HCT116 (cell line): Measurements from ENCODE around the gene SPATC1L.

Experiments
- CEBPB ChIP-seq: IDR thresholded peaks from 2 replicates; pipeline ENCODE4 v1.6.1; 2012; ENCODE audit warnings: low read depth
- CTCF ChIP-seq, 3 experiments: fragments of 200-600 bp in 1 of 3; sonication (generic) in 1 of 3; IDR thresholded peaks in 2 of 3; conservative IDR thresholded peaks in 1 of 3; 2 replicates each; pipeline ENCODE4 v1.5.1; 2012 to 2017; ENCODE audit warnings: low read depth in 2 of 3, low read length in 2 of 3, antibody characterized with exemption in 1 of 3, borderline replicate concordance in 1 of 3, control low read depth in 1 of 3, mild to moderate bottlenecking in 1 of 3, mixed read lengths in 1 of 3, mixed run types in 1 of 3, moderate library complexity in 1 of 3; ENCODE audit not compliant: insufficient read depth in 1 of 3
- EZH2 ChIP-seq: fragments of 200-600 bp; sonication (generic); IDR thresholded peaks from 2 replicates; pipeline ENCODE4 v1.6.1; 2017; ENCODE audit warnings: antibody characterized with exemption, mixed run types
- EZH2phosphoT487 ChIP-seq: fragments of 200-600 bp; IDR thresholded peaks from 2 replicates; pipeline ENCODE4 v1.6.1; 2018; ENCODE audit warnings: antibody characterized with exemption, borderline replicate concordance
- MAX ChIP-seq: IDR thresholded peaks from 2 replicates; pipeline ENCODE4 v1.6.1; 2012
- POLR2A ChIP-seq: IDR thresholded peaks from 2 replicates; pipeline ENCODE4 v1.7.0; 2011; ENCODE audit warnings: borderline replicate concordance; ENCODE audit not compliant: insufficient read depth, insufficient read length; ENCODE audit errors: extremely low read depth
- SP1 ChIP-seq: IDR thresholded peaks from 2 replicates; pipeline ENCODE4 v1.6.1; 2012; ENCODE audit warnings: low read depth
- TCF7L2 ChIP-seq: IDR thresholded peaks from 2 replicates; pipeline ENCODE4 v1.7.0; 2011; ENCODE audit warnings: borderline replicate concordance, inconsistent platforms; ENCODE audit not compliant: insufficient read depth, insufficient read length; ENCODE audit errors: extremely low read depth
- ZBTB33 ChIP-seq: IDR thresholded peaks from 2 replicates; pipeline ENCODE4 v1.6.1; 2011; ENCODE audit warnings: mild to moderate bottlenecking, low read length, moderate library complexity; ENCODE audit not compliant: insufficient replicate concordance; ENCODE audit errors: extremely low read depth

- TF ChIP-seq CTCF (IDR thresholded peaks at IDR 0.05 in 2 of 3, conservative IDR thresholded peaks at IDR 0.05 in 1 of 3; ENCODE audit: borderline replicate concordance in 1 of 3, insufficient read depth in 1 of 3, low read depth in 2 of 3, low read length in 2 of 3), result no peak
- TF ChIP-seq CEBPB, result no peak
- no peak for TF ChIP-seq EZH2
- no peak for TF ChIP-seq ZBTB33
- no peak for TF ChIP-seq TCF7L2
- TF ChIP-seq POLR2A, result no peak
- no peak for TF ChIP-seq EZH2phosphoT487
- TF ChIP-seq MAX, result no peak
- TF ChIP-seq SP1, result no peak
These were observed 9.6 kb upstream of the SPATC1L start for GRCh38 chr21:46193829-46194373.
